Measurements from ENCODE around the gene GATB.
"Not testable (repeated sequence)": the region's sequence is repeated elsewhere in the genome, so short reads cannot be mapped to it uniquely, and the experiment has no call there.

GATB gene

DNA sequence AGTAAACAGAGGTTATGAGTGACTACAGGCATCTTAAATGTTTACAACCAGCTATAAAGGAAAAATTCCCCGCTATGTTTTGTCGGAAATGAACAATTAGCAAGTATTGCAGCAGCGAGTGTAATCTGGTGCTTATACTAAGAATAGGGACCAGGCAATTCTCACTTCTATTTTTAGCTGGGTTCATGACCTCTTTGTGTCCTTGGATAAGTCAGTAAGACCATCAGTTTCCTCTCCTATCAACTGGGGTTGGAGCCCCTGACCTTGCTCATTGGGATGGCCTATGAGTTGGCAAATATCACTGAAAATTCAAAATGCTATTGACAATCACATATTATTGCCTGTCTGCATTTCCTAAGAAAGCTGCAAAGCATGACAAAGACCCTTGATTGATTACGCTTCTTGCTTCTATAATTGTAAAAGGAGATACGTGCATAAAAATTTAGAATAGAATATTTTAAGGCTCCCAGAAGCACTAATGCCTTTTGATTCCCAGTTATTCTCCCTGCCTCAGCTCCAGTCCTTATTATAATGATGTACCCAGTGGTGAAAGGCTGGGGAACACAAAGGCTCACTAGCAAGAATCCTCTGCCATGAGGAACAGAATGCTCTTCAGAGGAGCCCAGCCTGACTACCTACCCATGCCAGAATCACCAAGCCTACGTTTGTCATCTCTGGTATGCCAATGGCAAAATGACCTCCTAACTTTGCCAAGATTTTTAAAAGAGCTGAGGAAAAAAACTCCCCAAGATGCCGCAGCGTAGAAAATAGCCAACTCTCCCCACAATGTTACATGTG lies 21.9 kb downstream of the GATB start:
- Histone ChIP-seq H3K4me1 (ENCODE audit: control extremely low read depth in 1 of 4, control insufficient read depth in 4 of 4, insufficient read depth in 4 of 4, low read length in 3 of 4) (no peaks in the 10 kb centered on the region), H3K27ac (ENCODE audit: insufficient read depth in 1 of 2, low read depth in 1 of 2, low read length in 2 of 2, poor library complexity in 1 of 2, severe bottlenecking in 2 of 2) (no peak overlapping the region), H3K36me3 (ENCODE audit: control insufficient read depth in 4 of 4, insufficient read depth in 4 of 4, low read length in 3 of 4) (peaks cover 2 to 18% (median 10%) of the 10 kb centered on the region in 4 experiments), H3K4me3 (ENCODE audit: control insufficient read depth in 1 of 7, extremely low read depth in 1 of 7, insufficient read depth in 4 of 7, low read depth in 2 of 7, low read length in 6 of 7) (no peak overlapping the region), H3K9me3 (ENCODE audit: control extremely low read depth in 1 of 5, control insufficient read depth in 4 of 5, insufficient read depth in 2 of 5, low read depth in 1 of 5, low read length in 4 of 5) (peaks cover 0 to 25% (median 12%) of the 10 kb centered on the region in 5 experiments), H3K27me3 (replicated peaks in 2 of 5; ENCODE audit: control insufficient read depth in 4 of 5, insufficient read depth in 5 of 5, low read length in 4 of 5) (no peaks in the 10 kb centered on the region)
- ChIA-PET CTCF (interaction anchor here (0.6 to 0.7 kb wide), 2 partner anchors 22 to 35 kb away, joined by 3 to 5 read pairs; no protein-coding TSS in a partner anchor), POLR2A (no interaction called here)
- no peak for DNase-seq
- 97% methylated on average over 5 of the region's 8 CpGs for WGBS (ENCODE audit: insufficient coverage)

DNA sequence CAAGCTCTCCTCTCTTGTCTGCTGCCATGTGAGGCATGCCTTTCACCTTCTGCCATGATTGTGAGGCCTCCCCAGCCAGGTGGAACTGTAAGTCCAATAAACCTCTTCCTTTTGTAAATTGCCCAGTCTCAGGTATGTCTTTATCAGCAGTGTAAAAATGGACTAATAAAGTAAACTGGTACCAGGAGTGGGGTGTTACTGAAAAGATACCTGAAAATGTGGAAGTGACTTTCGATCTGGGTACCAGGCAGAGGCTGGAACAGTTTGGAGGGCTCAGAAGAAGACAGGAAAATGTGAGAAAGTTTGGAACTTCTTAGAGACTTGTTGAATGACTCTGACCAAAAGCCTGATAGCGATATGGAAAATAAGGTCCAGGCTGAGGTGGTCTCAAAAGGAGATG lies 24.0 kb downstream of the GATB start:
- H3K4me1 ChIP-seq (ENCODE audit: control extremely low read depth in 1 of 4, control insufficient read depth in 4 of 4, insufficient read depth in 4 of 4, low read length in 3 of 4); H3K27me3 ChIP-seq (replicated peaks in 2 of 5; ENCODE audit: control insufficient read depth in 4 of 5, insufficient read depth in 5 of 5, low read length in 4 of 5); CTCF ChIA-PET; POLR2A ChIA-PET; DNase-seq; H3K27ac ChIP-seq (ENCODE audit: insufficient read depth in 1 of 2, low read depth in 1 of 2, low read length in 2 of 2, poor library complexity in 1 of 2, severe bottlenecking in 2 of 2); H3K4me3 ChIP-seq (ENCODE audit: control insufficient read depth in 1 of 7, extremely low read depth in 1 of 7, insufficient read depth in 4 of 7, low read depth in 2 of 7, low read length in 6 of 7): not testable (repeated sequence)
- WGBS (ENCODE audit: insufficient coverage) = 100% methylated on average over 2 of the region's 2 CpGs
- peaks cover 0 to 25% (median 12%) of the 10 kb centered on the region in 5 experiments for H3K9me3 ChIP-seq (ENCODE audit: control extremely low read depth in 1 of 5, control insufficient read depth in 4 of 5, insufficient read depth in 2 of 5, low read depth in 1 of 5, low read length in 4 of 5)
- H3K36me3 ChIP-seq (ENCODE audit: control insufficient read depth in 4 of 4, insufficient read depth in 4 of 4, low read length in 3 of 4) = peaks cover 2 to 18% (median 10%) of the 10 kb centered on the region in 4 experiments

DNA sequence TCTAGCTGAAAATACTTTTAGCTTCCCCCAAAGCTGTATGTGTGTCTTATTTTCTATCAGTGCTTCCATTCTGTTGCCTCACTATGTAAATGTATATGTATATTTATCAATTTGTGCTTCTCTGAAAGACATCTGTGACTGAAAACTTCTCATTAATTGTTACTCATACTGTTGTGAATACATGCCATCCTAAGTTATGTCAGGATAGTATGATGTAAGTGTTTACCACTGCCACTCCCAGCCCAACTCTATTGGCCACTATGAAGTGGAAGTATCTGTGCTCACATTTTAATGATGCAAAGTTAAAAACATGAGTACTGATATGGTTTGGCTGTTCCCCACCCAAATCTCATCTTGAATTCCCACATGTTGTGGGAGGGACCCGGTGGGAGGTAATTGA lies 24.4 kb downstream of the GATB start:
- 80% methylated on average over 1 of the region's 1 CpG for WGBS (ENCODE audit: insufficient coverage)
- Histone ChIP-seq H3K9me3 (ENCODE audit: control extremely low read depth in 1 of 5, control insufficient read depth in 4 of 5, insufficient read depth in 2 of 5, low read depth in 1 of 5, low read length in 4 of 5) (peaks cover 0 to 25% (median 12%) of the 10 kb centered on the region in 5 experiments), H3K27me3 (replicated peaks in 2 of 5; ENCODE audit: control insufficient read depth in 4 of 5, insufficient read depth in 5 of 5, low read length in 4 of 5) (no peaks in the 10 kb centered on the region), H3K4me1 (ENCODE audit: control extremely low read depth in 1 of 4, control insufficient read depth in 4 of 4, insufficient read depth in 4 of 4, low read length in 3 of 4) (no peaks in the 10 kb centered on the region), H3K36me3 (ENCODE audit: control insufficient read depth in 4 of 4, insufficient read depth in 4 of 4, low read length in 3 of 4) (peaks cover 0 to 18% (median 8%) of the 10 kb centered on the region in 4 experiments), H3K27ac (ENCODE audit: insufficient read depth in 1 of 2, low read depth in 1 of 2, low read length in 2 of 2, poor library complexity in 1 of 2, severe bottlenecking in 2 of 2) (no peak overlapping the region), H3K4me3 (ENCODE audit: control insufficient read depth in 1 of 7, extremely low read depth in 1 of 7, insufficient read depth in 4 of 7, low read depth in 2 of 7, low read length in 6 of 7) (no peak overlapping the region)
- ChIA-PET POLR2A (no interaction called here), CTCF (no interaction called here)
- no peak for DNase-seq

DNA sequence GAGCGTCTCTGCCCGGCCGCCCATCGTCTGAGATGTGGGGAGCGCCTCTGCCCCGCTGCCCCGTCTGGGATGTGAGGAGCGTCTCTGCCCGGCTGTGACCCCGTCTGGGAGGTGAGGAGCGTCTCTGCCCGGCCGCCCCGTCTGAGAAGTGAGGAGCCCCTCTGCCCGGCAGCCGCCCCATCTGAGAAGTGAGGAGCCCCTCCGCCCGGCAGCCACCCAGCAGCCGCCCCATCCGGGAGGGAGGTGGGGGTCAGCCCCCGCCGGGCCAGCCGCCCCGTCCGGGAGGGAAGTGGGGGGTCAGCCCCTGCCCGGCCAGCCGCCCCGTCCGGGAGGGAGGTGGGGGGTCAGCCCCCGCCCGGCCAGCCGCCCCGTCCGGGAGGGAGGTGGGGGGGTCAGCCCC lies 29.1 kb downstream of the GATB start:
- H3K4me3 ChIP-seq (ENCODE audit: control insufficient read depth in 1 of 7, extremely low read depth in 1 of 7, insufficient read depth in 4 of 7, low read depth in 2 of 7, low read length in 6 of 7); H3K9me3 ChIP-seq (ENCODE audit: control extremely low read depth in 1 of 5, control insufficient read depth in 4 of 5, insufficient read depth in 2 of 5, low read depth in 1 of 5, low read length in 4 of 5); H3K36me3 ChIP-seq (ENCODE audit: control insufficient read depth in 4 of 4, insufficient read depth in 4 of 4, low read length in 3 of 4); DNase-seq; H3K27ac ChIP-seq (ENCODE audit: insufficient read depth in 1 of 2, low read depth in 1 of 2, low read length in 2 of 2, poor library complexity in 1 of 2, severe bottlenecking in 2 of 2); POLR2A ChIA-PET; H3K27me3 ChIP-seq (replicated peaks in 2 of 5; ENCODE audit: control insufficient read depth in 4 of 5, insufficient read depth in 5 of 5, low read length in 4 of 5); CTCF ChIA-PET; H3K4me1 ChIP-seq (ENCODE audit: control extremely low read depth in 1 of 4, control insufficient read depth in 4 of 4, insufficient read depth in 4 of 4, low read length in 3 of 4): not testable (repeated sequence)
- WGBS (ENCODE audit: insufficient coverage) = no CpG with 5 or more reads among the region's 34 CpGs

DNA sequence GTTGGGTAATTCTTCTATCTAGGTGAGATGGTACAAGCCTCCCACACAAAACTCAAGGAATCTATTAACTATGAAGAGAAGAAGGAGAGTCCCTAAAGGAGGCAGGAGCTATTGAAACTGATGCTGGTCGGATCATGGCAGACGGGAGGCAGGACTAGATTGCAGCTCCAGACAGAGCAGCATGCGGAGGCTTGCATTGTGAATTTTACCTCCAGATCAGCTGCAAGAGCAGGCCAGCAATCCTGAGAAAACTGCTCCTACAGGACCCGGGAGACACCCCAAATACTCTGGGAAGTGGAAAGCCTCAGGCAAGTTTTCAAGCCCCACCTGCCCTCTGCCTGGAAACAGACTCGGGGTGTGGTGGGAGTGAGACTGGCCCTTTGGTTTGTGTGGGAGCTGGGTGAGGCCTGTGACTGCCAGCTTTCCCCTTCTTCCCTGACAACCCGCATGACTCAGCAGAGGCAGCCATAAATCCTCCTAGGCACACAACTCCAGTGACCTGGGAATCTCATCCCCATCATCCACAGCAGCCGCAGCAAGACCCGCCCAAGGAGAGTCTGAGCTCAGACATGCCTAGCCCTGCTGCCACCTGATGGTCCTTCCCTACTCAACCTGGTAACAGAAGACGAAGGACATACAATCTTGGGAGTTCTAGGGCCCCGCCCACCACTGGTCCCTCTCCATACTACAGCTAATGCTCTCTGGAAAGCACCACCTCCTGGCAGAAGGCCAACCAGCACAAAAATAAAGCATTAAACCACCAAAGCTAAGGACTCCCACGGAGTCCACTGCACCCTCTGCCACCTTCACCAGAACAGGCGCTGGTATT lies 30.9 kb downstream of the GATB start:
- Histone ChIP-seq H3K36me3 (ENCODE audit: control insufficient read depth in 4 of 4, insufficient read depth in 4 of 4, low read length in 3 of 4) (peaks cover 0 to 3% (median 0%) of the 10 kb centered on the region in 4 experiments), H3K27ac (ENCODE audit: insufficient read depth in 1 of 2, low read depth in 1 of 2, low read length in 2 of 2, poor library complexity in 1 of 2, severe bottlenecking in 2 of 2) (no peak overlapping the region), H3K4me1 (ENCODE audit: control extremely low read depth in 1 of 4, control insufficient read depth in 4 of 4, insufficient read depth in 4 of 4, low read length in 3 of 4) (peaks cover 0 to 4% (median under 1%) of the 10 kb centered on the region in 4 experiments), H3K4me3 (ENCODE audit: control insufficient read depth in 1 of 7, extremely low read depth in 1 of 7, insufficient read depth in 4 of 7, low read depth in 2 of 7, low read length in 6 of 7) (no peak overlapping the region), H3K27me3 (replicated peaks in 2 of 5; ENCODE audit: control insufficient read depth in 4 of 5, insufficient read depth in 5 of 5, low read length in 4 of 5) (no peaks in the 10 kb centered on the region), H3K9me3 (ENCODE audit: control extremely low read depth in 1 of 5, control insufficient read depth in 4 of 5, insufficient read depth in 2 of 5, low read depth in 1 of 5, low read length in 4 of 5) (no peaks in the 10 kb centered on the region)
- WGBS (ENCODE audit: insufficient coverage) = 99% methylated on average over 11 of the region's 12 CpGs
- ChIA-PET POLR2A (no interaction called here), CTCF (interaction anchor here (1.1 kb wide), 1 partner anchor 16 kb away, joined by 3 read pairs; no protein-coding TSS in a partner anchor)
- DNase-seq = no peak

DNA sequence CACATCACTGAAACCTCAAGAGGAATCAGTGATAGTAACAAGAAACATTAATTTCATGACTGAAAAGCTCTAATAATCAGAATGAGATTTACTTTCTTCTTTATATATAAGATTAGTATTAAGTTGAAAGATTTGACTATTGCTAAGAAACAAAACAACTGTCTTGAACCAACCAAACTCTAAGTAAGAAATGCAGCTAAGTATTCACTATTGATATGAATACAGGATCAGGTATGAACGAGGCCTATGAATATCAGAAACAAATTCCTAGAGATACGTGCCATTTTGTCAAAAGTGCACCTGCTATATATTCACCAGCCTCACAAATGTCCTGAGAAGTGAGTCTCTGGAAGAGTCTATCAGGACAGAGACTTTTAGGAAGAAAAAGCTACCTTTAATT lies 32.1 kb downstream of the GATB start:
- no peak for DNase-seq
- CTCF ChIA-PET = interaction anchor here (1.1 kb wide), 1 partner anchor 17 kb away, joined by 3 read pairs; no protein-coding TSS in a partner anchor
- Histone ChIP-seq H3K4me3 (ENCODE audit: control insufficient read depth in 1 of 7, extremely low read depth in 1 of 7, insufficient read depth in 4 of 7, low read depth in 2 of 7, low read length in 6 of 7) (no peak overlapping the region), H3K4me1 (ENCODE audit: control extremely low read depth in 1 of 4, control insufficient read depth in 4 of 4, insufficient read depth in 4 of 4, low read length in 3 of 4) (peaks cover 0 to 10% (median 4%) of the 10 kb centered on the region in 4 experiments), H3K9me3 (ENCODE audit: control extremely low read depth in 1 of 5, control insufficient read depth in 4 of 5, insufficient read depth in 2 of 5, low read depth in 1 of 5, low read length in 4 of 5) (no peaks in the 10 kb centered on the region), H3K27ac (ENCODE audit: insufficient read depth in 1 of 2, low read depth in 1 of 2, low read length in 2 of 2, poor library complexity in 1 of 2, severe bottlenecking in 2 of 2) (no peak overlapping the region), H3K27me3 (replicated peaks in 2 of 5; ENCODE audit: control insufficient read depth in 4 of 5, insufficient read depth in 5 of 5, low read length in 4 of 5) (no peaks in the 10 kb centered on the region), H3K36me3 (ENCODE audit: control insufficient read depth in 4 of 4, insufficient read depth in 4 of 4, low read length in 3 of 4) (peaks cover 0 to 3% (median 0%) of the 10 kb centered on the region in 4 experiments)
- WGBS (ENCODE audit: insufficient coverage) = no CpG with 5 or more reads among the region's 2 CpGs
- POLR2A ChIA-PET = no interaction called here

DNA sequence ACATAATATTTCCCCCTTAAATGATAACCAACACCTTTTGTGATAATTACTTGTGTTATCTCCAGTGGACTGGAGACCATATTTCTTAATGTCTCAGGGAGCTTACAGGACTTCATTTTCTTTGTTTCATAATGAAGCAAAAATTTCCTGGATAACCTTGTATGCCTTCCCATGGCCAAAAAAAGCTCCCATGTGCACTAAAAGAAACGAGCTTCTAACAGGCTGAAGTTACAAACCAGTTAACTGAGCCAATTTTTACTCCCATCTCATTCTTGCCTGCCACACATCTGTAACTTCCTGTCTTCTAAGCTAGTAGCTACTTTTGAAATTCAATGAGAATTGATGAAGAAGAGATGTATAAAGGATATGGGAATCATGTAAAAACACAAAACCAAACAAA lies 32.8 kb downstream of the GATB start:
- CTCF ChIA-PET = no interaction called here

More for the DNA sequence above, 32.8 kb downstream of the GATB start:
- Histone ChIP-seq H3K27me3 (replicated peaks in 2 of 5; ENCODE audit: control insufficient read depth in 4 of 5, insufficient read depth in 5 of 5, low read length in 4 of 5) (no peaks in the 10 kb centered on the region), H3K27ac (ENCODE audit: insufficient read depth in 1 of 2, low read depth in 1 of 2, low read length in 2 of 2, poor library complexity in 1 of 2, severe bottlenecking in 2 of 2) (no peak overlapping the region), H3K9me3 (ENCODE audit: control extremely low read depth in 1 of 5, control insufficient read depth in 4 of 5, insufficient read depth in 2 of 5, low read depth in 1 of 5, low read length in 4 of 5) (no peaks in the 10 kb centered on the region), H3K36me3 (ENCODE audit: control insufficient read depth in 4 of 4, insufficient read depth in 4 of 4, low read length in 3 of 4) (peaks cover 0 to 3% (median 1%) of the 10 kb centered on the region in 4 experiments), H3K4me1 (ENCODE audit: control extremely low read depth in 1 of 4, control insufficient read depth in 4 of 4, insufficient read depth in 4 of 4, low read length in 3 of 4) (peaks cover 0 to 10% (median 4%) of the 10 kb centered on the region in 4 experiments), H3K4me3 (ENCODE audit: control insufficient read depth in 1 of 7, extremely low read depth in 1 of 7, insufficient read depth in 4 of 7, low read depth in 2 of 7, low read length in 6 of 7) (no peak overlapping the region)
- 100% methylated on average over 1 of the region's 1 CpG for WGBS (ENCODE audit: insufficient coverage)
- no peak for DNase-seq
- POLR2A ChIA-PET = no interaction called here
